Hepatocyte (in vitro differentiated cells): Measurements from ENCODE around the gene SETBP1.

Experiments
- EZH2 ChIP-seq: fragments of 200-600 bp; sonication (generic); IDR thresholded peaks from 2 replicates; pipeline ENCODE4 v1.6.1; 2016; ENCODE audit warnings: antibody characterized with exemption, mild to moderate bottlenecking, borderline replicate concordance
- TF ChIP-seq, protein P1 (sequence below): fragments of 200-600 bp; sonication (generic); IDR thresholded peaks from 2 replicates; pipeline ENCODE4 v1.5.1; 2016; ENCODE audit warnings: antibody characterized with exemption, mild to moderate bottlenecking; ENCODE audit not compliant: poor library complexity

DNA sequence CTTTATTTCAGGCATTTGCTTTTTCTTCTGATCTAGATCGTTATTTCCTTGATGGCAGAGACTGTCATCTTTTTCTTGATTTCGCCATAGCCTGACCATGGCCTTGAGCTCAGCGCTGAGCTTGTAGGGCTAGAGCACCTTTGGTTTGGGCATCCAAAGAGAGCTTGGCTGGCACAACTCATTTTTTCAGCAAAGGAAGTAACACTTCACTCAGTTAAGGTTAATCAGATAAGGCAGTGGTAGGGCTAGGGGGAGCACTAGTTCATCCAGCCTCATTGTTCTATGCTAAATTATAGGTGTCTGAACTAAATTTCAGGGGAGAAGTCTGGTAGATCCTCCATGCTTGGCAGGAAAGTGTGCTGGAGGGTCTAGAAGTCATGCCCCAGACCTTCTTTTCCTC is 125.0 kb downstream of the SETBP1 start:
- TF ChIP-seq, protein P1, sequence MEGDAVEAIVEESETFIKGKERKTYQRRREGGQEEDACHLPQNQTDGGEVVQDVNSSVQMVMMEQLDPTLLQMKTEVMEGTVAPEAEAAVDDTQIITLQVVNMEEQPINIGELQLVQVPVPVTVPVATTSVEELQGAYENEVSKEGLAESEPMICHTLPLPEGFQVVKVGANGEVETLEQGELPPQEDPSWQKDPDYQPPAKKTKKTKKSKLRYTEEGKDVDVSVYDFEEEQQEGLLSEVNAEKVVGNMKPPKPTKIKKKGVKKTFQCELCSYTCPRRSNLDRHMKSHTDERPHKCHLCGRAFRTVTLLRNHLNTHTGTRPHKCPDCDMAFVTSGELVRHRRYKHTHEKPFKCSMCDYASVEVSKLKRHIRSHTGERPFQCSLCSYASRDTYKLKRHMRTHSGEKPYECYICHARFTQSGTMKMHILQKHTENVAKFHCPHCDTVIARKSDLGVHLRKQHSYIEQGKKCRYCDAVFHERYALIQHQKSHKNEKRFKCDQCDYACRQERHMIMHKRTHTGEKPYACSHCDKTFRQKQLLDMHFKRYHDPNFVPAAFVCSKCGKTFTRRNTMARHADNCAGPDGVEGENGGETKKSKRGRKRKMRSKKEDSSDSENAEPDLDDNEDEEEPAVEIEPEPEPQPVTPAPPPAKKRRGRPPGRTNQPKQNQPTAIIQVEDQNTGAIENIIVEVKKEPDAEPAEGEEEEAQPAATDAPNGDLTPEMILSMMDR: no peak
- no peak for TF ChIP-seq EZH2
